H9 (cell line): Measurements from ENCODE around the gene HAPLN2. TPM values are rescaled to one million over a fixed set of nuclear protein-coding genes. Genes with fewer than 3 reads are reported as not detected.

Experiments used
- DNase-seq: peaks from one replicate; pipeline ENCODE4 v3.0.0-alpha.2; 2017
- H2AFZ ChIP-seq: one replicate; pipeline ENCODE4 v1.6.1; 2013; ENCODE audit warnings: mild to moderate bottlenecking, low read length, control low read depth, moderate library complexity
- H2AK5ac ChIP-seq: 2 replicates; pipeline ENCODE4 v1.6.1; 2013; ENCODE audit warnings: low read length, control low read depth, mixed read lengths; ENCODE audit not compliant: insufficient read length
- H2BK120ac ChIP-seq: one replicate; pipeline ENCODE4 v1.6.1; 2013; ENCODE audit warnings: low read depth, mild to moderate bottlenecking, low read length, control low read depth, inconsistent platforms; ENCODE audit not compliant: poor library complexity, severe bottlenecking
- H2BK12ac ChIP-seq: 2 replicates; pipeline ENCODE4 v1.6.1; 2013; ENCODE audit warnings: low read length, control low read depth, mixed read lengths, low read depth; ENCODE audit not compliant: insufficient read length
- H2BK15ac ChIP-seq: 2 replicates; pipeline ENCODE4 v1.6.1; 2013; ENCODE audit warnings: low read depth, low read length, control low read depth
- H2BK20ac ChIP-seq: one replicate; pipeline ENCODE4 v1.6.1; 2013; ENCODE audit warnings: low read depth, mild to moderate bottlenecking, low read length, control low read depth, inconsistent platforms; ENCODE audit not compliant: poor library complexity, severe bottlenecking
- H2BK5ac ChIP-seq: 2 replicates; pipeline ENCODE4 v1.6.1; 2013; ENCODE audit warnings: low read length, control low read depth, mixed read lengths; ENCODE audit not compliant: insufficient read length
- H3K14ac ChIP-seq: 2 replicates; pipeline ENCODE4 v1.6.1; 2013; ENCODE audit warnings: low read length, control low read depth; ENCODE audit not compliant: insufficient read depth
- H3K18ac ChIP-seq: 2 replicates; pipeline ENCODE4 v1.6.1; 2013; ENCODE audit warnings: low read depth, mild to moderate bottlenecking, mixed read lengths, low read length, control low read depth; ENCODE audit not compliant: insufficient read length
- H3K23ac ChIP-seq: 2 replicates; pipeline ENCODE4 v1.6.1; 2013; ENCODE audit warnings: low read length, control low read depth, mixed read lengths, low read depth; ENCODE audit not compliant: insufficient read length
- H3K23me2 ChIP-seq: 2 replicates; pipeline ENCODE4 v1.6.1; 2013; ENCODE audit warnings: low read depth, mild to moderate bottlenecking, mixed read lengths, low read length, control low read depth; ENCODE audit not compliant: insufficient read length, poor library complexity, severe bottlenecking
- H3K27ac ChIP-seq: 2 replicates; pipeline ENCODE4 v1.5.1; 2013; ENCODE audit warnings: low read length, control low read depth, mixed read lengths, low read depth; ENCODE audit not compliant: insufficient read length
- H3K27me3 ChIP-seq: 2 replicates; pipeline ENCODE4 v1.6.1; 2013; ENCODE audit warnings: low read length, control low read depth, inconsistent platforms; ENCODE audit not compliant: insufficient read depth
- H3K4ac ChIP-seq: 2 replicates; pipeline ENCODE4 v1.6.1; 2013; ENCODE audit warnings: low read depth, mild to moderate bottlenecking, control low read depth, inconsistent platforms, low read length, moderate library complexity
- H3K4me1 ChIP-seq: 2 replicates; pipeline ENCODE4 v1.6.1; 2013; ENCODE audit warnings: low read length, control low read depth, inconsistent platforms; ENCODE audit not compliant: insufficient read depth
- H3K4me2 ChIP-seq: 2 replicates; pipeline ENCODE4 v1.6.1; 2013; ENCODE audit warnings: low read length, control low read depth, mixed read lengths; ENCODE audit not compliant: insufficient read length, insufficient read depth
- H3K56ac ChIP-seq: 2 replicates; pipeline ENCODE4 v1.6.1; 2013; ENCODE audit warnings: low read depth, mild to moderate bottlenecking, mixed read lengths, low read length, control low read depth; ENCODE audit not compliant: insufficient read length
- H3K79me1 ChIP-seq: 2 replicates; pipeline ENCODE4 v1.6.1; 2013; ENCODE audit warnings: low read depth, mild to moderate bottlenecking, moderate library complexity, low read length, control low read depth, inconsistent platforms; ENCODE audit not compliant: insufficient read depth, poor library complexity, severe bottlenecking
- H3K79me2 ChIP-seq: 2 replicates; pipeline ENCODE4 v1.6.1; 2013; ENCODE audit warnings: low read length, control low read depth, inconsistent platforms; ENCODE audit not compliant: insufficient read depth
- H3K9ac ChIP-seq: 2 replicates; pipeline ENCODE4 v1.6.1; 2013; ENCODE audit warnings: low read length, control low read depth, mixed read lengths; ENCODE audit not compliant: insufficient read length; ENCODE audit errors: extremely low read depth
- H3K9me3 ChIP-seq: one replicate; pipeline ENCODE4 v1.6.1; 2013; ENCODE audit warnings: low read depth, low read length, inconsistent platforms; ENCODE audit not compliant: control insufficient read depth
- H3T11ph ChIP-seq: one replicate; pipeline ENCODE4 v1.6.1; 2013; ENCODE audit warnings: mild to moderate bottlenecking, low read length, control low read depth, inconsistent platforms
- H4K20me1 ChIP-seq: one replicate; pipeline ENCODE4 v1.6.1; 2013; ENCODE audit not compliant: control insufficient read depth, insufficient read length, insufficient read depth
- H4K5ac ChIP-seq: 2 replicates; pipeline ENCODE4 v1.6.1; 2013; ENCODE audit warnings: low read depth, mild to moderate bottlenecking, mixed read lengths, low read length, control low read depth; ENCODE audit not compliant: insufficient read length
- H4K8ac ChIP-seq: replicated peaks from 2 replicates; pipeline ENCODE4 v1.6.1; 2013; ENCODE audit warnings: low read length, control low read depth, mixed read lengths, low read depth; ENCODE audit not compliant: insufficient read length
- H4K91ac ChIP-seq: 2 replicates; pipeline ENCODE4 v1.6.1; 2013; ENCODE audit warnings: low read depth, mild to moderate bottlenecking, moderate library complexity, mixed read lengths, low read length, control low read depth; ENCODE audit not compliant: insufficient read length
- H3K27ac Mint-ChIP-seq, 3 experiments: 2 replicates in 2 of 3; 3 replicates in 1 of 3; pipeline ENCODE4 v1.8.0; 2020 to 2021; ENCODE audit warnings: mixed read lengths in 3 of 3, mild to moderate bottlenecking in 1 of 3, moderate library complexity in 1 of 3
- H3K27me3 Mint-ChIP-seq: 2 replicates; pipeline ENCODE4 v1.8.0; 2021; ENCODE audit warnings: low read depth, mild to moderate bottlenecking, moderate library complexity, mixed read lengths
- H3K36me3 Mint-ChIP-seq, 3 experiments: 2 replicates in 2 of 3; 3 replicates in 1 of 3; pipeline ENCODE4 v1.8.0; 2020 to 2021; ENCODE audit warnings: low read depth in 3 of 3, mixed read lengths in 3 of 3; ENCODE audit not compliant: insufficient read depth in 1 of 3
- H3K4me1 Mint-ChIP-seq, 2 experiments: 2 replicates each; pipeline ENCODE4 v1.8.0; 2020; ENCODE audit warnings: mixed read lengths in 2 of 2
- H3K4me3 Mint-ChIP-seq, 2 experiments: 2 replicates in 1 of 2; 3 replicates in 1 of 2; pipeline ENCODE4 v1.8.0; 2020 to 2021; ENCODE audit warnings: mild to moderate bottlenecking in 2 of 2, mixed read lengths in 2 of 2, moderate library complexity in 1 of 2
- H3K9me3 Mint-ChIP-seq, 2 experiments: 2 replicates in 1 of 2; 3 replicates in 1 of 2; pipeline ENCODE4 v1.8.0; 2020; ENCODE audit warnings: mild to moderate bottlenecking in 2 of 2, mixed read lengths in 2 of 2, moderate library complexity in 1 of 2
- WGBS: extraction: QIAGEN DNeasy Blood & Tissue Kit; methylation state at CpG from one replicate; pipeline ENCODE4 v1.1.7; 2013; ENCODE audit warnings: missing lambda C conversion rate, low lambda C conversion rate, mixed read lengths; ENCODE audit not compliant: insufficient read length; ENCODE audit errors: extremely low coverage; 5-methylcytosine and 5-hydroxymethylcytosine counted together
- total RNA-seq: library from RNA; stranded (reverse); gene quantifications from 2 replicates; pipeline ENCODE4 v1.2.1, GENCODE V29; 2021
- TF ChIP-seq, protein P1 (sequence below): fragments of 200-600 bp; sonication (generic); conservative IDR thresholded peaks from 3 replicates; pipeline ENCODE4 v1.8.0; 2021; ENCODE audit warnings: antibody characterized with exemption, mild to moderate bottlenecking

The HAPLN2 gene
- total RNA-seq, 1 experiment from 2014 or later: 0.46 TPM

DNA sequence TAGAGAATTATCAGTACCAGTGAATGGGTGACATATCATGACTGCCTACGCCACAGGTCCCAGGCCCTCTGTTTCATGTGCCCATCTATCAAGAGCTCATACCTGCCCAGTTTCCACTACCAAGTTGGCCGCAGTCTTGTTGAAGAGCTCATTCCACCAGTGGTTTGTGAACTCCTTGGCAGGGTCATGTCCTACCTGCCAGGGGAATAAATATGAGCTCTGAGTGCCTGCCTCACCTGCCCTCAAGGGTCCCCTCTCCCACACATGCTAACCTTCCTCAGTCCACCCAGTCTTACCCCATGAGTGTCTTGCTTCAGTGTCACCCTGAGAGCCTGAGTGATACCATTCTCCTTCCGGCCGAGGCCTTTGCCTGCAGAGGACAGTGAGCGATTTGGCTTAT is 21.1 kb upstream of the HAPLN2 start:
- no peaks in the 10 kb centered on the region for H3K27me3 ChIP-seq
- no peak overlapping the region for H3K9ac ChIP-seq
- H4K5ac ChIP-seq: no peak overlapping the region
- no peak overlapping the region for H2BK20ac ChIP-seq
- Mint-ChIP-seq H3K36me3 (peaks cover 29 to 66% (median 51%) of the 10 kb centered on the region in 3 experiments; a peak in 6 of 7 replicates), H3K27ac (no peak overlapping the region), H3K4me3 (no peak overlapping the region), H3K4me1 (peaks cover 15 to 23% of the 10 kb centered on the region in 2 experiments), H3K27me3 (peaks cover 2% of the 10 kb centered on the region; the same call in 1 of the 2 replicates), H3K9me3 (no peaks in the 10 kb centered on the region; a peak in 2 of 5 replicates)
- H4K8ac ChIP-seq: no peak overlapping the region
- TF ChIP-seq, protein P1, sequence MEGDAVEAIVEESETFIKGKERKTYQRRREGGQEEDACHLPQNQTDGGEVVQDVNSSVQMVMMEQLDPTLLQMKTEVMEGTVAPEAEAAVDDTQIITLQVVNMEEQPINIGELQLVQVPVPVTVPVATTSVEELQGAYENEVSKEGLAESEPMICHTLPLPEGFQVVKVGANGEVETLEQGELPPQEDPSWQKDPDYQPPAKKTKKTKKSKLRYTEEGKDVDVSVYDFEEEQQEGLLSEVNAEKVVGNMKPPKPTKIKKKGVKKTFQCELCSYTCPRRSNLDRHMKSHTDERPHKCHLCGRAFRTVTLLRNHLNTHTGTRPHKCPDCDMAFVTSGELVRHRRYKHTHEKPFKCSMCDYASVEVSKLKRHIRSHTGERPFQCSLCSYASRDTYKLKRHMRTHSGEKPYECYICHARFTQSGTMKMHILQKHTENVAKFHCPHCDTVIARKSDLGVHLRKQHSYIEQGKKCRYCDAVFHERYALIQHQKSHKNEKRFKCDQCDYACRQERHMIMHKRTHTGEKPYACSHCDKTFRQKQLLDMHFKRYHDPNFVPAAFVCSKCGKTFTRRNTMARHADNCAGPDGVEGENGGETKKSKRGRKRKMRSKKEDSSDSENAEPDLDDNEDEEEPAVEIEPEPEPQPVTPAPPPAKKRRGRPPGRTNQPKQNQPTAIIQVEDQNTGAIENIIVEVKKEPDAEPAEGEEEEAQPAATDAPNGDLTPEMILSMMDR: no peak
- H3K18ac ChIP-seq: no peak overlapping the region
- H3K56ac ChIP-seq: no peak overlapping the region
- no peak overlapping the region for H4K91ac ChIP-seq
- H3T11ph ChIP-seq: no peak overlapping the region
- no peak overlapping the region for H3K27ac ChIP-seq
- no CpG with 5 or more reads among the region's 5 CpGs for WGBS
- no peak overlapping the region for H3K23ac ChIP-seq
- no peaks in the 10 kb centered on the region for H3K9me3 ChIP-seq
- H2BK15ac ChIP-seq: no peak overlapping the region
- peaks cover 2% of the 10 kb centered on the region for H4K20me1 ChIP-seq
- DNase-seq: no peak
- H3K79me1 ChIP-seq: no peaks in the 10 kb centered on the region
- no peak overlapping the region for H2BK12ac ChIP-seq
- peaks cover 4% of the 10 kb centered on the region for H3K23me2 ChIP-seq
- H3K4me1 ChIP-seq: no peaks in the 10 kb centered on the region; the same call in 1 of the 2 replicates
- H3K79me2 ChIP-seq: no peaks in the 10 kb centered on the region; the same call in 1 of the 2 replicates
- no peak overlapping the region for H3K14ac ChIP-seq
- H2AFZ ChIP-seq: no peak overlapping the region
- no peak overlapping the region for H3K4me2 ChIP-seq
- no peak overlapping the region for H2BK120ac ChIP-seq
- H3K4ac ChIP-seq: no peak overlapping the region
- H2AK5ac ChIP-seq: no peak overlapping the region
- no peak overlapping the region for H2BK5ac ChIP-seq
